SK-N-SH (cell line): ENCODE data around the gene MAN1A1. TPM values are rescaled to one million over a fixed set of nuclear protein-coding genes. Genes with fewer than 3 reads are reported as not detected.

Experiments
- CTCF ChIA-PET: fragments of 300-600, 350-600 bp; formaldehyde crosslinking; extraction: SDS; loops from one replicate; lab custom pipeline; 2021; lab: Yijun Ruan, JAX
- POLR2A ChIA-PET: fragments of 350-600 bp; sonication (Branson Sonifier 250); formaldehyde crosslinking; extraction: SDS; loops from one replicate; lab custom pipeline; 2020; ENCODE audit warnings: antibody characterized with exemption, inconsistent platforms; lab: Yijun Ruan, JAX
- DNase-seq: peaks from one replicate; pipeline ENCODE4 v3.0.0; 2012
- H2AFZ ChIP-seq: fragments of 200-600 bp; sonication (generic); 2 replicates; pipeline ENCODE4 v1.8.1; 2016; ENCODE audit warnings: antibody characterized with exemption, mild to moderate bottlenecking, low read depth
- H3F3A ChIP-seq: fragments of 200-600 bp; sonication (generic); replicated peaks from 2 replicates; pipeline ENCODE3; 2016; ENCODE audit warnings: antibody characterized with exemption, mild to moderate bottlenecking; ENCODE audit not compliant: insufficient read depth
- H3K27ac ChIP-seq, 2 experiments: fragments of 200-500 bp in 1 of 2; fragments of 200-600 bp in 1 of 2; sonication (Bioruptor generic) in 1 of 2; sonication (generic), shearing (Covaris generic) in 1 of 2; 2 replicates each; pipeline versions ENCODE4 v1.5.1 to v1.6.1; 2014 to 2016; ENCODE audit warnings: low read depth in 2 of 2, inconsistent platforms in 1 of 2, low read length in 1 of 2, mild to moderate bottlenecking in 1 of 2, mixed read lengths in 1 of 2
- H3K27me3 ChIP-seq: fragments of 200-600 bp; sonication (generic), shearing (Covaris generic); 2 replicates; pipeline ENCODE4 v1.6.1; 2016; ENCODE audit warnings: mixed run types; ENCODE audit not compliant: insufficient read depth
- H3K36me3 ChIP-seq, 2 experiments: fragments of 200-500 bp in 1 of 2; fragments of 200-600 bp in 1 of 2; sonication (Bioruptor generic) in 1 of 2; sonication (generic) in 1 of 2; replicated peaks in 1 of 2; 2 replicates each; pipeline versions ENCODE3 to v1.5.1; 2014 to 2016; ENCODE audit warnings: low read length in 1 of 2, mild to moderate bottlenecking in 1 of 2; ENCODE audit not compliant: insufficient read depth in 2 of 2, control insufficient read depth in 1 of 2
- H3K4me1 ChIP-seq, 2 experiments: fragments of 200-500 bp in 1 of 2; fragments of 200-600 bp in 1 of 2; sonication (Bioruptor generic) in 1 of 2; sonication (generic), shearing (Covaris generic) in 1 of 2; 2 replicates each; pipeline versions ENCODE4 v1.5.1 to v1.6.1; 2014 to 2016; ENCODE audit warnings: low read depth in 1 of 2, low read length in 1 of 2, mixed run types in 1 of 2; ENCODE audit not compliant: insufficient read depth in 2 of 2, control insufficient read depth in 1 of 2
- H3K4me2 ChIP-seq: fragments of 200-600 bp; sonication (generic), shearing (Covaris generic); 2 replicates; pipeline ENCODE4 v1.6.1; 2017; ENCODE audit warnings: mixed run types
- H3K4me3 ChIP-seq, 2 experiments: fragments of 200-500 bp in 1 of 2; fragments of 200-600 bp in 1 of 2; sonication (Bioruptor generic) in 1 of 2; sonication (generic), shearing (Covaris generic) in 1 of 2; 2 replicates each; pipeline versions ENCODE4 v1.5.1 to v1.8.1; 2014 to 2016; ENCODE audit warnings: low read depth in 2 of 2, inconsistent platforms in 1 of 2, low read length in 1 of 2, mild to moderate bottlenecking in 1 of 2, mixed read lengths in 1 of 2, moderate library complexity in 1 of 2
- H3K79me2 ChIP-seq: fragments of 200-600 bp; sonication (generic); 2 replicates; pipeline ENCODE4 v1.8.1; 2017; ENCODE audit warnings: mild to moderate bottlenecking; ENCODE audit not compliant: insufficient read depth
- H3K9ac ChIP-seq: fragments of 200-600 bp; sonication (generic); 2 replicates; pipeline ENCODE4 v1.6.1; 2017; ENCODE audit warnings: mixed run types
- H3K9me2 ChIP-seq: fragments of 200-600 bp; sonication (generic); 2 replicates; pipeline ENCODE4 v1.6.1; 2017; ENCODE audit warnings: mixed run types
- H3K9me3 ChIP-seq: fragments of 200-600 bp; sonication (generic); 2 replicates; pipeline ENCODE4 v1.6.1; 2017; ENCODE audit warnings: mixed run types, mild to moderate bottlenecking, moderate library complexity
- H4K20me1 ChIP-seq: fragments of 200-600 bp; sonication (generic); 2 replicates; pipeline ENCODE4 v1.6.1; 2017; ENCODE audit warnings: mild to moderate bottlenecking, mixed run types; ENCODE audit not compliant: insufficient read depth
- FOXM1 ChIP-seq: IDR thresholded peaks from 2 replicates; pipeline ENCODE4 v1.4.0; 2012; ENCODE audit warnings: low read depth, mild to moderate bottlenecking
- GATA2 ChIP-seq: sonication (generic); formaldehyde crosslinking; IDR thresholded peaks from 2 replicates; pipeline ENCODE4 v1.5.0; 2020; ENCODE audit warnings: mild to moderate bottlenecking, missing genetic modification reagents
- IRF3 ChIP-seq: fragments of 150-350 bp; IDR thresholded peaks from 2 replicates; pipeline ENCODE4 v1.6.1; 2016; ENCODE audit warnings: mild to moderate bottlenecking, low read depth, low read length
- JUND ChIP-seq: IDR thresholded peaks from 2 replicates; pipeline ENCODE4 v1.4.0; 2012
- MAX ChIP-seq: IDR thresholded peaks from 2 replicates; pipeline ENCODE4 v1.4.0; 2012; ENCODE audit warnings: low read depth
- MEF2A ChIP-seq: IDR thresholded peaks from 2 replicates; pipeline ENCODE4 v1.4.0; 2012; ENCODE audit warnings: low read depth, borderline replicate concordance
- MXI1 ChIP-seq: IDR thresholded peaks from 2 replicates; pipeline ENCODE4 v1.6.1; 2012; ENCODE audit warnings: mild to moderate bottlenecking, low read depth, low read length, improper control_type of control experiment
- PBX3 ChIP-seq: IDR thresholded peaks from 2 replicates; pipeline ENCODE4; 2012
- RCOR1 ChIP-seq: fragments of 150-350 bp; IDR thresholded peaks from 2 replicates; pipeline ENCODE4 v1.6.1; 2017; ENCODE audit warnings: antibody characterized with exemption, low read length
- REST ChIP-seq: IDR thresholded peaks from 2 replicates; pipeline ENCODE4 v1.6.1; 2012; ENCODE audit warnings: mild to moderate bottlenecking, low read depth, low read length, moderate library complexity
- RFX5 ChIP-seq: IDR thresholded peaks from 2 replicates; pipeline ENCODE4 v1.6.1; 2012; ENCODE audit warnings: mild to moderate bottlenecking, improper control_type of control experiment, low read length
- SMC3 ChIP-seq: IDR thresholded peaks from 2 replicates; pipeline ENCODE4 v1.6.1; 2012; ENCODE audit warnings: low read depth, low read length, improper control_type of control experiment
- USF1 ChIP-seq: IDR thresholded peaks from 2 replicates; pipeline ENCODE4 v1.4.0; 2012; ENCODE audit warnings: low read depth, borderline replicate concordance
- WGBS: methylation state at CpG from one replicate; pipeline ENCODE4 v1.1.6; 2017; ENCODE audit warnings: low lambda C conversion rate; 5-methylcytosine and 5-hydroxymethylcytosine counted together
- polyA plus RNA-seq, 3 experiments: library from polyadenylated mRNA; depleted of rRNA; stranded (reverse); fragments of >200 nt; gene quantifications; 2 replicates each; pipeline ENCODE4 v1.2.3, GENCODE V29; 2012

Gene MAN1A1
- polyA plus RNA-seq, 1 of the 3 experiments (the other 2 are of a cell fraction), result 28.0 TPM

GRCh38 chr6:119370080-119370479, 20.5 kb upstream of the MAN1A1 start:
- no peaks in the 10 kb centered on the region for H3K9me3 ChIP-seq
- no peaks in the 10 kb centered on the region for H4K20me1 ChIP-seq
- TF ChIP-seq RFX5 (no peak), MEF2A (no peak), JUND (no peak), RCOR1 (no peak), REST (no peak), SMC3 (no peak), MAX (no peak), PBX3 (no peak)
- H3K4me3 ChIP-seq, result no peak overlapping the region
- H3K27ac ChIP-seq, result no peak overlapping the region
- WGBS, result 91% methylated on average over 2 of the region's 3 CpGs
- no peaks in the 10 kb centered on the region for H3K79me2 ChIP-seq
- H3F3A ChIP-seq, result no peaks in the 10 kb centered on the region
- H3K4me1 ChIP-seq, result no peaks in the 10 kb centered on the region; a peak in 1 of 4 replicates
- no peak overlapping the region for H2AFZ ChIP-seq
- H3K27me3 ChIP-seq, result no peaks in the 10 kb centered on the region
- no peaks in the 10 kb centered on the region for H3K9me2 ChIP-seq
- ChIA-PET POLR2A (no interaction called here), CTCF (interaction anchor here (0.7 to 1.5 kb wide), 2 partner anchors 22 to 241 kb away, joined by 3 to 5 read pairs; no protein-coding TSS in a partner anchor)
- no peak overlapping the region for H3K4me2 ChIP-seq
- no peaks in the 10 kb centered on the region for H3K36me3 ChIP-seq
- no peak overlapping the region for H3K9ac ChIP-seq
- no peak for DNase-seq

- Histone ChIP-seq H2AFZ (no peak overlapping the region), H3K9me2 (no peaks in the 10 kb centered on the region), H3K27me3 (no peaks in the 10 kb centered on the region), H3K4me2 (no peak overlapping the region), H3K4me3 (no peak overlapping the region), H3K36me3 (no peaks in the 10 kb centered on the region), H3F3A (no peaks in the 10 kb centered on the region), H3K9me3 (no peaks in the 10 kb centered on the region), H3K9ac (no peak overlapping the region), H3K79me2 (no peaks in the 10 kb centered on the region), H3K4me1 (no peaks in the 10 kb centered on the region; a peak in 1 of 4 replicates), H3K27ac (no peak overlapping the region), H4K20me1 (no peaks in the 10 kb centered on the region)
- CTCF ChIA-PET, result interaction anchor here (1.5 kb wide), 1 partner anchor 21 kb away, joined by 3 read pairs; no protein-coding TSS in a partner anchor
- POLR2A ChIA-PET, result no interaction called here
- WGBS, result 91% methylated on average over 6 of the region's 6 CpGs
- TF ChIP-seq MXI1 (no peak), USF1 (no peak), GATA2 (CRISPR knock-in tag) (no peak), IRF3 (no peak), JUND (no peak), FOXM1 (no peak)
- no peak for DNase-seq
These were observed 19.4 kb upstream of the MAN1A1 start for GRCh38 chr6:119368921-119369320.
